NAMALWA (cell line): ENCODE results near the gene EPN1.

ENCODE experiments used
- DNase-seq: peaks from one replicate; pipeline ENCODE4 v3.0.0-alpha.2; 2015; ENCODE audit warnings: low spot score

Gene EPN1

DNA sequence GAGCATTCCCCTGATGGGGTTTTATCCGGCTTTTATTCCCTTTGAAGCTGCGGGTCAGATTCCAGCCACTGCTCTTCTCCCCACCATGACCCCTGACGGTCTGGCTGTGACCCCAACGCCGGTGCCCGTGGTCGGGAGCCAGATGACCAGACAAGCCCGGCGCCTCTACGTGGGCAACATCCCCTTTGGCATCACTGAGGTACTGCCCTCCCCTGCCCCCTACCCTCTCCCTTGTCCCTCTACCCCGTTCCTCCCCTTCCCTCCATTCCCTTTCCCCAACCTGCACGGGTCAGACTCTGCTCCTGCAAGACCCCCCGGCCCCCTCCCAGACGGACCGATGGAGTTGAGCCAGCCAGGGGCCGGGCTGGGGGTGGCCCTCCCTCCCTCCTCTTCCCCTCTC, 14.0 kb upstream of the EPN1 start:
- DNase-seq = no peak

DNA sequence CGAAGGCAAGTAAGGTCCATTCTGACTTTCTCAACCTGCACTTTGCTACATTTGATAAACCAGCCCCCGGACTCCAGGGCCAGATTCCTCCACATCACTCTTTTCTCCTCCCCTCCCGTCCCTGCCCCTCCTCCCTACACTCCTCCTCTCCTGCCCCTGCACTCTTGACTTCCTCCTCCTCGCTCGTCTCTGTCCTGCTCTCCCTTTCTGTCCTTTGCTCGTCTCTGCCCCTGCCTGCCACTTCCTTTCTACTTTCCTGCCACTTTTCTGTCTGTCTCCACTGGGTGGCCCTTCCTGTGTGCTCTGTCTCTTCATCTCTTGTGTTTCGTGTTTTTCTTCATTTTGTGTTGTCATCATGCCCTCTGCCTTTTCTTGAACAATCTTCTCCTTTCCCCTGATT, 13.2 kb upstream of the EPN1 start:
- no peak for DNase-seq

DNA sequence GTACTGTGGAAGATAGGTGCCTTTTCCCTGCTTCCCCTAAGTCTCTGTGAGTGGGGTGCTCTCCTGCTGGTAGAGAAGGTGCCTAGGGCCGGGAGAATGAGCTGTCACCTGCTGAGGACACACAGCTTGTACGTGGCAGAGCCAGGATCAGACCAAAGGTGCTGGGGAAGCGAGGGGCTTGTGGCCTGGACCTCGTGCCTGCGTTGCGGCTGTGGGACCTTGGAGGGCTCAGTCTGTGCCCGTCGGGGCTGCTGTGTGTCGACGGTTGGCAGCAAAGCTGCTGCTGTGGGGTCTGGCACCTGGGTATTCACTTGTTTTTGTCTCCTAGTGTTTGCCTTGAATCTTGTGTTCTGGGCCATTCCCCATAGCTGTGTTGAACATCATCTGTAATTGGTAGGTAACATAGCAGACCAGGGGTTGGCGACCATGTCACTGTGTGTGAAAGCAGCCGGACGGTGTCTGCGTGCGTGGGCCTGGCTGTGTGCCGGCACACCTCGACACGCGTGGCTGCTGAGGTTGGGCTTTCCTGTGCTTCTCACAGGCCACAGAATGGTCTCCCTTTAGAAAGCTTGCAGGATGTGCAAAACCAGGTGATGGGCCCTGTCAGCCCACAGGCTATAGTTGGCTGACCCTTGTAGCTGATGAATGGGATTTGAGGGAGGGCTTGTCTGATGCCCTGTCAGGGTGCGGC, 11.0 kb upstream of the EPN1 start:
- no peak for DNase-seq

DNA sequence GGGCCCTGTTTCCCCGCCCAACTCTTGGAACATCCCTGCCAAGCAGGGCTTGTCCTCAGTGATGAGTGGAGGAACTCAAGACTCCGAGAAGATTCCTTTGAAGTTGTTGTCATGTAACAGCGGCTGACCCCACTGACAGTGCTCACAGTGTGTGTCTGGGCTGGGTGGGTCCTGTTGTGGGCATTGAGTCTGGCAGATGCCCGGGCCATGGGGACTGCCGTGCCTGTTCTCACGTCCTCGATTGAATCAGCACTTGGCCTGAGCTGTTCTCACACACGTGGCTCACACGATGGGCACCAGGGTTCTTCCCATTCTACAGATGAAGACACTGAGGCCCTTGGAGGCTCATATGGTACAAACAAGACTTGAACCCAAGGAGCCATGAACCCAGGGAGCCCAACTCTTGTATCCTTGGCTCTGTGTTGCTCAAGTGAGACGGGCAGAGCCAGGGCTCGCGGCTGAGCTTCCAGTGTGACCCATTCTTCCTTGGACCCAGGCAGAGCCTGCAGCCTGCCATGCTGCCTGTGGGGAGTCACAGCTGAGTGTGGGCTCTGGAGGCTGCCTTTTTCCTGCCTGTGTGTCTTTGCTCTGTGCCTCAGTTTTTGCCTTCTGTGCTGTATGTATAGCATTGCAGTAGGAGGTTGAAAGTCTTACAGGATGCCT, 8.6 kb upstream of the EPN1 start:
- no peak for DNase-seq

DNA sequence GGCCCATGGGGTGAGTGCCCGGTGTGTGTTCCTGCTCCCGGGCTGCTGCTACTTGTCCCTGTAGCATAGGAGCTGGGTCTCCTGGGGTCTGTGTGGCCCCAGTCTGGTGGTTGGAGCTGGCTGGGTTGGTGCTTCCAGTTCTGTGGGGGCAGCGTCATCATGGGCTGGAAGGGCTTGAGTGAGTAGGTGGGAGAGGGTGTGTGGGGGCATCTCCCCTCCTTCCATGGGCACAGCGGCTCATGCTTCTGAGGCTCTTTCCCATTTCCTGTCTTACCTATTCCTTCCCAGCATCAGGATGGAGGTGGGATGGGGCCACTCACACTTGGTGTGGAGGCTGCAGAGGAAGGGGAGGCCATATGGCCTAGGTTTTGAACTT, 8.0 kb upstream of the EPN1 start:
- DNase-seq = no peak

DNA sequence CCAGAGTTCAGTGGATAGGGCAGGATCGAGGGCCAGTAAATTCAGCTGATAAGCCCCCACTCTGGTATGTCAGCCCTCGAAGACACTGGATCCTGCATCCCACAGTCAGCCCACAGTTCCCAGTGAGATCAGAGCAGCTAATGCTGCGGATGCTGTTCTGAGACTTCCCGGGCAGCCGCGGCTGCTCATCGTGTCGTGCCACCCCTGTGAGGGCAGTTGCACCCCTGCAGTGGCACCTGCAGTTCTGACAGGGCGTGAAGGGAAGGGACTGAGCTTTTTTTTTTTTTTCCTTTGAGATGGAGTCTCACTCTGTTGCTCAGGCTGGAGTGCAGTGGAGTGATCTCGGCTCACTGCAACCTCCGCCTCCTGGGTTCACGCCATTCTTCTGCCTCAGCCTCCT, 7.5 kb upstream of the EPN1 start:
- DNase-seq = no peak

DNA sequence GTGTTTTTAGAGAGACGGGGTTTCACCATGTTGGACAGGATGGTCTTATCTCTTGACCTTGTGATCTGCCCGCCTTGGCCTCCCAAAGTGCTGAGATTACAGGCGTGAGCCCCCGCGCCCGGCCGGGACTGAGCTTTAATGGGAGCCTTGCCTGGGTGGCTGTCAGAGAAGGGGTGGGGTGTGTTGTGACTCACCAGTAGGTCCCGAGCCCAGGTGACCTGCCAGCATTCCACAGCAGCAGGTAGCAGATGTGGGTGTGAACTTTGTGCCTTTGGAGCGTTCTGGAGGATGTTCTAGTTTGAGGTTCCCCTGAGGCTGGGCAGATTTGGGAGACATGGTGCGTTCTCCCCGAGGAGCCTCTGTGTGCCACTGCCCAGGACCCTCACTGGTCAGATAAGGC, 7.1 kb upstream of the EPN1 start:
- DNase-seq = no peak

DNA sequence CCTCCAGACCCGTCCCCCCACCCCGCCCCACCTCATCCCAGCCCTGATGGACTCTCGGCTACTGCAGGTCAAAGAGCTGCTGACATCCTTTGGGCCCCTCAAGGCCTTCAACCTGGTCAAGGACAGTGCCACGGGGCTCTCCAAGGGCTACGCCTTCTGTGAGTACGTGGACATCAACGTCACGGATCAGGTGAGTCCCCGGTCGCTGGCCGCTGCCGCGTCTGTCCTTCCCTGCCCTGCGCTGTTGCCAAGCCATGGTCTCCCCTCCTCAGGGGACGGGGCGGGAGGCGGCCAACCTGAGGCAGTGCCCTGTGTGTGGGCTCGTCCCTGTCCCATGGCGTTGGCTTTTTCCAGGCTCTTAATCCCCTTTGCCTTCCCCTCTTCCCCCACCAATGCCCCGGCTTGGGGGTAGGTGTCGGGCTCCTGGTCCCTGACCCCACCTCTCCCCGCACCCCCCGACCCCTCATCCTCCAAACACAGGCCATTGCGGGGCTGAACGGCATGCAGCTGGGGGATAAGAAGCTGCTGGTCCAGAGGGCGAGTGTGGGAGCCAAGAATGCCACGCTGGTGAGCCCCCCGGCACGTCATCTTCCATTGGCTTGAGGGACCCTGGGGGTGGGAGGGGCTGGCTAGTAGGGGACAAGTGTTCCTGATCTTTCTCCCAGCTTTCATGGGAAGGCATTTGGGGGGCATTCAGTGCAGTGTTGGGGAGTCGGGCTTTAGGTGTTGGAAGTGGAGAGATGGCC, 6.2 kb upstream of the EPN1 start:
- no peak for DNase-seq

DNA sequence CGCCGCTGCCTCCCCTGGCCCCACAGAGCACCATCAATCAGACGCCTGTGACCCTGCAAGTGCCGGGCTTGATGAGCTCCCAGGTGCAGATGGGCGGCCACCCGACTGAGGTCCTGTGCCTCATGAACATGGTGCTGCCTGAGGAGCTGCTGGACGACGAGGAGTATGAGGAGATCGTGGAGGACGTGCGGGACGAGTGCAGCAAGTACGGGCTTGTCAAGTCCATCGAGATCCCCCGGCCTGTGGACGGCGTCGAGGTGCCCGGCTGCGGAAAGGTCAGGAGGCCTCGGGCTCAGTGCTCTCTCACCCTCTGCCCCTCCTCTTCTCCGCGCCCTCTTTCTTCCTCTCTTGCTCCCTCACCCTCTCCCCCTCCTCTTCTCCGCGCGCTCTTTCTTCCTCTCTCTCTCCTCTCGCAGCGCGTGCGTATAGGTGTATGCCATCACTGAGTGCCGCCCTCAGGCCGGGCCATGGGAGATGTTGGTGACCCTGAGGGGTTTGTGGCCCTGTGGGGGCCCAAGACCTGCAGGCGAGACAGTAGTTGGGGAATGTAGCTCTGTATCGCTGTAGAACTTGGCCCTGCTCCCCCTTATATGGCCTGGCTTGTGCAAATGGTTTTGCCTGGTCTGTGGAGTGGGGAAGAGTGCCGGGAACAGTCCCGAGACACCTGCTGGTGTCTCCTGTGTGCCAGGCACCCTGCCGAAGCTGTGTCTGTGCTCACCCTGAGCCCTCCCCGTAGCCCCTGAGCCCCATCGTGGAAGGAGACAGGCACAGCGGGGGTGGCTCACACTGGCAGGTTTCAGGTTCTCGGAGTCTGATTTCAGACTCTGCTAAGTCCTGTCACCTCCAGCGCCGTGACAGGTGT, 5.4 kb upstream of the EPN1 start:
- no peak for DNase-seq

DNA sequence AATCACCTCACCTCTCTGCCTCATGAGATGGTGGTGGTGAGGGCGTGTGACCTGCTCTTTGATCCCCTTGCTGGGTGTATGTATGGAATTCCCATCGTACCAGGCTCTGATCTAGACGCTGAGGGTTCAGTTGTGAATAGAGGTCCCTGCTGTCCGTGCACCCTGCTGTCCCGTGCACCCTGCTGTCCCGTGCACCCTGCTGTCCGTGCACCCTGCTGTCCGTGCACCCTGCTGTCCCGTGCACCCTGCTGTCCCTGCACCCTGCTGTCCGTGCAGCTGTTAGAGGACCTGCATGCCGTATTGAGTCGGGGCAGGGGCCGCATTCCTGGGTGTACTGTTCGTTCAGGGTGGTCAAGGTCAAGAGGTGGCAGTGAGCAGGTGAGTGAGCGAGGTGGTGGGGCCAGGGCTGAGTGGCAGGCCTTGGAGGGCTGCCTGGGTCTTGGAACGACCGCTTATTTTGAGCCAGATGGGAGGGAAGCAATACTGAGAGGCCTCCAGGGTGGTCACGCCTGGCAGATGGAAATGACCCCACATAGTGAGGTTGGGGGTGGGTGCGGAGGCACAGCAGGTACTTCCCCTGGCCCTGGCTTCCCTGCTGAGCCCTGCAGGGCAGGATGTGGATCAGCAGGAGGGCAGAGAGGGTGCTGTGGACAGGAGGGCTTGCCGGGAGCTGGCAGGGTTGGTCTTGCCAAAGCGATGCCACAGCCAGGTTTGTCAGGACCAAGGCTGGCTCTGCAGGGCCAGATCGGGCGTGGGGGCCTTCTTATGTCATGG, 4.6 kb upstream of the EPN1 start:
- DNase-seq = no peak

DNA sequence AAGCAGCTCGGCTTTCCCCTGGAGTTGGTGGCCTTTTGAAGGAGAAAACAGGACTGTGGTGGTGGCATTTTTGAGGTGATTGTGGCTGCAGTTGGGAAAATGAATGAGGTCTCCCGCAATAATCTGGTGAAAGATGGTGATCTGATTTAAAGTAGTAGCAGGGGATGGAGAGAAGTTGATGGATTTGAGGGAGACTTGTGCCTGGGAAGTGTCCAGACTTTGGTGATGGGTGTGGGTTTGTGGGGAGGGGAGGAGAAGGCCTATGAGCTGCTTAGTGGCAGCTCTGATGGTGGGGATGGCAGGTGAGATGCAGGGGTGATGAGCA, 4.0 kb upstream of the EPN1 start:
- DNase-seq = no peak

DNA sequence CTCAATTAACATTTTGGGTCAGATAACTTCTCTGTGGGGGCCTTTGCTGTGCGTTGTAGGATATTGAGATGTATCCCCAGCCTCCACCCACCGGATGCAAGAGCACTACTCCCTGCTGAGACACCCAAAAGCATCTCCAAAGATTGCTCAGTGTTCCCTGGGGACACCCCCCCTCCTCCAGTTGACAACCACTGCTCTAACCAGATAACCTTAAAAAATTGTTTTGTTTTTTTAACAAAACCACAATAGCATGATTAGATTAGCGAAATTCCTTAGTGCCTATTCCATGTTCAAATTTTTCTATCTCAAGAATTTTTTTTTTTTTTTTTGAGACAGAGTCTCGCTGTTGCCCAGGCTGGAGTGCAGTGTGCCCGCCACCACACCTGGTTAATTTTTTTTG, 2.6 kb upstream of the EPN1 start:
- no peak for DNase-seq

DNA sequence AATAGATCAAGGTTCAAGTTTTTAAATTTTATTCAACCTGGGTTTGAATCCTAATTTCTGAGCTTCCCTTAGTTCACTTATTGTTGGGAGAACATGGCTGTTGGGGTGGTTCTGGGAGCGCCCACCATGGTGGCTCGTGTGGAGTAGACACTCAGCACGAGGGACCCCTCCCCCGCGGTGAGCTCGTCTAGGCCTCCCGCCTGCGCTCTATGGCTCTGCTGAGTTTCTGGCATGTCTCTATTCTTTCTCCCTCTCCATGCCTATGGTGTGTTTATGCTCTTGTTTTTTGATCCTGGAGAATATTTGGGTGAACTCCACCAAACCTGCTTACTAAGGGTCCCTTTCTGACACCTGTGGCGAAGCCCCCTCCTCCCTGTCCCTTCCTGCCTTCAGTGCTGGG, 1.6 kb upstream of the EPN1 start:
- DNase-seq = no peak

DNA sequence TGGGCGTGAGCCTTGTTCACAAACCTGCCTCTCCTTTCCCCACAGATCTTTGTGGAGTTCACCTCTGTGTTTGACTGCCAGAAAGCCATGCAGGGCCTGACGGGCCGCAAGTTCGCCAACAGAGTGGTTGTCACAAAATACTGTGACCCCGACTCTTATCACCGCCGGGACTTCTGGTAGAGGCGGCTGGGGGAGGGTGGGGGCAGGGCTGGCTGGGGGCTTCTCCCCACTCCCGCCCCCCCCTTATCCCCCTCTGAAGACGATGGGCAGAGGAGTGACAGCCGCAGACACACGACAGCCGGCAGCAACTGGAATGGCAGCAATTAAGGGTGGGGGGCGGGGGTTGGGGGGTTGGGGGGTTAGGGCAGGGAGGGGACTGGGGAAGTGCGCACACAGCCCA, 1.1 kb upstream of the EPN1 start:
- no peak for DNase-seq

DNA sequence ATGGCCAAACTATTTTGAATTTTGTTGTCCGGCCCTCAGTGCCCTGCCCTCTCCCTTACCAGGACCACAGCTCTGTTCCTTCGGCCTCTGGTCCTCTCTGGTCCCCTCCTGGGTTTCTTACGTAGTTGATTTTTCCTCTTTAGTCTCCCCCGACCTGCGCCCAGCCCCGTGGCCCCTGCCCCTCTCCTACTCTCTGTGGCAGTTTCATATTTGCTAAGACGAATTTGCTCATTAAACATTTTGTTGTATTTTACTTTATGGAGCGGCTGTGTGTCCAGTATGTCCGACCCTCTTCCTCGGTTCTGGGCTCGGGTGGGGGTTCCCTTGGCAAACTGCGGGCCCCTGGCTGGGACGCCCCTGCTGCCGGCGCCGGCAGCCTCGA, 576 bp upstream of the EPN1 start:
- DNase-seq = no peak

DNA sequence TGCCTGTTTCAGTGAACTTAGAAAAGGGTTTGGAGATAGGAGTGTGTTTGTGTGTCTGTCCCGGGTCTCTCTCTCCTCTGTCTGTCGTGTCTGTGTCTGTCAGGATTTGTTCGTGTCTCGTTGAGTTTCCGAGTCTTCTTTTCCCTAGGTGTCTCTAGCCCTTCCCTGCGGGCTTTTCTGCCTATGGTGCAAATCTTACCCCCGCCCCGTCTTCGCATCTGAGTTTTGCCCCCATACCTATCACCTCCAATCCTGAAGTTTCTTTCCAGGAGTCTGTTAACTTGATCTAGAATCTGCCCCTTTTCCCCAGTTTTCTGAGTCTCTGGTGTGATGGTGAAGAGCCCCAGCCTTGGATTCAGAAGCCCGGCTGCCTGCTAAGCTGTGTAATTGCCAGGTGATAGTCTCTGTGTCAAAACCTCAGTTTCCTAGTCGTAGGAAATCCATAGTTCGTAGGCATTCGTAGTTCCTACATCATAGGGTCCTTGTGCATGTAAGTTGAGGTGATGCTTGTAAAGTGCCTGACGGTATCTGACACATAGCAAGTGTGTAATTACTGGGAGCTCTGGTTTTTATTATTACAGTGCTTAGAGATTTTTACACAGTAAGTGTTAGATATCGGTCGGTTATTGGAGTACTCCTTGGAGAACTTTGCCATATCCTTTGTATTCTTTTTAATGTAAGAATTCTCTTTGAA, 782 bp downstream of the EPN1 start:
- peak; percentile 42 for DNase-seq

DNA sequence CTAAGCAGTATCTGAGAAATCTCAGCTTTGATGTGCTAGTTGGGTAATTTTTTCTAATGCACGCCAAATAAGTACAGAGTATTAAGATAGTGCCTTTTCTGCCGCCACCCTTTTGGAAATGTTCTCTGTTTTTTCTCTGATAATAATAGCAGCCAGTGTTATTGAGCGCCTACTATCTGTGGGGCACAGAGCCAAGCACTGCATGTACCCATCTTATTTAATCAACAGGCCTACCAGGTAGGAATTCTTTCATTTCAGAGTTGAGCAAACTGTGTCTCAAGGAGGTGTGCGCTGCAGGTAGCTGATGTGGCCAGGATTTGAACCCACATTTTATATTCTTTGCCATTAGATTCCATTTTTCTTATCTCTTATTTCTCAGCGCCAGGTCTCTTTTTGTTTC, 1.4 kb downstream of the EPN1 start:
- DNase-seq = peak; percentile 47

DNA sequence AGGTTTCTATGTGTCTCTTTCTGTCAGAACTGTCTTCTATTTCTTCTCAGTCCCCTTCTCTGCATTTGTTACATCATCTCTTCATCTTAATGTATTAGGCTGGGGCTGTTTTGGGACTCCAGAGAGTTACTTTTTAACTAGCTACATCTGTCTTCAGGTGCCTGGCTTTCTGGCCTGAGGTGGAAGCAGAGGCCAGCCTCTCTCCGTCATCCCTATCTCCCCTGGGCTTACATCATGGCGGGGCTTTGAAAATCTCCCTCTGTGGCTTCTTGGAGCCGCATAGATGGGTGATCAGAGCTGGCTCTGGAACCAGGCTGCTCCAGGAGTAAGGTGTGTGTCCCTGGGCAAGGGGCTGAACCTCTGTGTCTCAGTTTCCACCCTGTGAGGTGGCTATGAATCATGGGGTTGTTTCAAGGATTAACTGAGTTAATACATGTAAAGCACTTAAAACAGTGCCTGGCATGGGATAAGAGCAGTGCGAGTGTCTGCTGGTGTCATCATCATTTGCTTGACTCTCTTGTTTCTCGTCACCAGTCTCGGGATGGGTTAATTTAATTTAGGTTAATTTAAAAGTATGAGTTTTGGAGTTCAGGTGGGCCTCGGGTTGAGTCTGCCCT, 2.0 kb downstream of the EPN1 start:
- peak; percentile 26 for DNase-seq

DNA sequence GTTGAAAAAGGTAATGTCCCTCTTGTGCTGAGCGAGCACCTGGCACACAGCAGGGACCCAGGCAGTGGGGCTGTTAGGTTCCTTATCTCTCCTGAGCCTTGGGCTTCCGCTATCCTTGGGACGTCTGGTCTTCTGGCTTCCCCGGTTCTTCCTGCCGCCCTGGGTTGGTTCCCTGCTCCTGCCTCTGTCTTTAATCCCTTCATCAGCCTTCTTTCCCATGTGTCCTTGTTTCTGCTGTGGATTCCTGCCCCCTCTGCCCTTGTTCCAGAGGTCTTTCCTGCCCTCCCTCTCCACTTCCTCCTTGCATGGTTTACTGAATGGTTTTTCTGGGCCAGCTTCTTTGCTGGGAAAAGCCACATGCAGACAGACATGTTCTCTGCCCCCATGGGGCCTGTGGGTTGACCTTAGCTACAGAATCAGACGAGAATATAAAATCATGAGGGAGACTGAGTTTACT, 2.6 kb downstream of the EPN1 start:
- DNase-seq = peak; percentile 24

DNA sequence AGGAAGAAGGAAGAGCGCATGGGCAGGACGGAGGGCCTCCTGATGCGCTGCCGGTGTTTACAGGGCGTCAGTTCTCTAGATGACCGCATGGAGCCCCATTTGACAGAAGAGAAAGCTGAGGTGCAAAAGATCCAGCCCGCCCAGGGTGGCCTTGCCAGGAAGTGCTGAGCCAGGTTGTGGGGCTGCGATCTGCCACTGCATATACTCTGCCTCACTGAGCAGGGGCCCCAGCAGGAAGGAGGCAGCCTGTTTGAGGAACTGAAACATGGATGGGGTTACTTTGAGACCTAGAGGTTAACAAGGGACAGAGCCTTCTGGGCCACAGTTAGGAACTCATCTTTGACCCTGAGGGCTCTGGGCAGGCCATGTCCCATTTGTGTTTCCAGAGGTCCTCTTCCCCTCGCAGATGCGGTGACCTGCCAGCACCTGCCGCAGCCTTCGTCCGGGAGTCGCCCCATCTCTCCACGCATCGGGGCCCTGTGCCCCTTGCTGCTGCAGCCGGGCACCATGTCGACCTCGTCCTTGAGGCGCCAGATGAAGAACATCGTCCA, 3.2 kb downstream of the EPN1 start:
- peak; percentile 97 for DNase-seq
